HEK293T (cell line): Measurements from ENCODE around the gene PCP4.

Experiments used
- BHLHE40 ChIP-seq: fragments of 450-650 bp; IDR thresholded peaks from 2 replicates; pipeline ENCODE4 v1.6.1; 2016; ENCODE audit warnings: mild to moderate bottlenecking, moderate library complexity, borderline replicate concordance
- CTBP1 ChIP-seq: fragments of 450-650 bp; IDR thresholded peaks from 2 replicates; pipeline ENCODE4 v1.6.1; 2016; ENCODE audit warnings: borderline replicate concordance
- FOXK2 ChIP-seq: fragments of 450-650 bp; IDR thresholded peaks from 2 replicates; pipeline ENCODE4 v1.6.1; 2016; ENCODE audit warnings: mild to moderate bottlenecking
- FOXM1 ChIP-seq: fragments of 450-650 bp; IDR thresholded peaks from 2 replicates; pipeline ENCODE4 v1.6.1; 2017; ENCODE audit warnings: mild to moderate bottlenecking, borderline replicate concordance
- HDGF ChIP-seq: fragments of 450-650 bp; IDR thresholded peaks from 2 replicates; pipeline ENCODE4 v1.6.1; 2017; ENCODE audit warnings: antibody characterized with exemption, borderline replicate concordance
- L3MBTL2 ChIP-seq: fragments of 450-650 bp; conservative IDR thresholded peaks from 2 replicates; pipeline ENCODE4 v1.6.1; 2016; ENCODE audit warnings: mild to moderate bottlenecking
- SP1 ChIP-seq: fragments of 450-650 bp; IDR thresholded peaks from 2 replicates; pipeline ENCODE4 v1.6.1; 2017
- SUZ12 ChIP-seq: fragments of 450-650 bp; IDR thresholded peaks from 2 replicates; pipeline ENCODE4 v1.6.1; 2016; ENCODE audit warnings: mild to moderate bottlenecking
- TARDBP ChIP-seq: fragments of 450-650 bp; IDR thresholded peaks from 2 replicates; pipeline ENCODE4 v1.6.1; 2016

DNA sequence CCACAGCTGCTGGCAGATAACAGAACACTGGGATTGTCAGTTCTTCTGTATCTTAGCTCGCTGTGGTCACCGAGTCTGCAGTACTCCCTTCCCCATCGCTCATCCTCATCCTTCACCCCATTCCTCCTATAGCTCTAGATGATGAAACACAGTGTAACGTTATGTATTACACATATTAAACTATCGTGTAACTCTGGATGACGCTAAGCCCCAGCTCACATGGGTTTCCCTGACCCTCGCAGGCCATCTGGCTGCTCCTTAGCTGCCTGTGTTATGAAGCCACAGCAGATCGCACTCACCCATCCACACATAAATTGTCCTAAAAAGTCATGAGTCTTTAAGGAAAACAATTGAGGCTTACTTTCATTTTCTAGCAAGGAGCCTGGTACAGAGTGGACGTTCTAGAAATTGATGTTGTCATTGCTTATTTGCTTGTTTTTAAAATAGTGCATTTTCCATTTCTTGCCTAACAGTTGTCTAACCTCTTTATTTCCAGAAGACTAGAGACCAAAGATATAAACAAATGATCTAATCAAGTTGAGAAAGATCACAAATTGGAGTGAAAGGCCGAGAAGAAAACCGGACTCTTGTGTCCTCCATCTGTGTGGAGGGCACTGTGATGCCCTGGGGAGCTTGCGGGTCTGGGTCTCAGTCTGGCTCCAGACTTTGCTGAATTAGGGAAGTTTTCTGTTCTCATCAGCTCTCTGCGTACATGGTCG lies 24.3 kb upstream of the PCP4 start:
- TF ChIP-seq SP1 (no peak), HDGF (no peak), CTBP1 (no peak), TARDBP (no peak), BHLHE40 (no peak), FOXM1 (no peak), L3MBTL2 (no peak), SUZ12 (no peak), FOXK2 (no peak)
